ENCODE data around the gene LRRC4C. TPM values are rescaled to one million over a fixed set of nuclear protein-coding genes. Genes with fewer than 3 reads are reported as not detected.

Gene LRRC4C
- total RNA-seq, 2 donors from 2014 or later = 0.84 to 0.95 TPM

DNA sequence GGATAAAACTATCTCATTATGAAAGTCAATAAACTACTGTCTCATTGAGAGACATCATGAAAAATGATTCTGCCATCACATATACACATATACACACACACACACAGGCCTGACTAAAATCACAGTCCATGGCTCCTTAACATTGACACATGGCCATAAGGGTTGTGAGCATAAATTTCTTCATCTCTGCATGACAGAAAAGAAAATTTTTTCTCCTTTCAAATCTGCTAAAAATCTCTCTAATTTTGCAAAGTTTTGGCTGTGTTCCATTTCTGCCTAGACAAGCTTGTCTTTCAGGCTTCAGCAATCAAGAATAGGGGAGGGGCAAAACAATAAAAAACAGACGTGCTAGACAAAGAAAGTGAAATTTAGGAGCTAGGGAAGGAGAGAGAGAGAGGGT, 324.5 kb downstream of the LRRC4C start:
- no peak overlapping the region for H3K4me3 ChIP-seq (ENCODE audit: low read length)
- no peaks in the 10 kb centered on the region for H3K9me3 ChIP-seq (ENCODE audit: control insufficient read depth, low read length)
- no peaks in the 10 kb centered on the region for H3K4me1 ChIP-seq (ENCODE audit: control insufficient read depth, insufficient read depth, low read length)
- Mint-ChIP-seq H3K27ac (no peak overlapping the region), H3K4me1 (no peaks in the 10 kb centered on the region), H3K4me3 (no peak overlapping the region), H3K27me3 (ENCODE audit: insufficient read depth) (no peaks in the 10 kb centered on the region), H3K9me3 (no peaks in the 10 kb centered on the region), H3K36me3 (ENCODE audit: low read depth) (no peaks in the 10 kb centered on the region)
- H3K36me3 ChIP-seq (ENCODE audit: control insufficient read depth, insufficient read depth, low read length) = no peaks in the 10 kb centered on the region
- H3K27me3 ChIP-seq (ENCODE audit: control insufficient read depth, insufficient read depth, low read length, poor library complexity, severe bottlenecking) = no peaks in the 10 kb centered on the region
- 67 to 77% methylated on average over 1 of the region's 1 CpG for WGBS, 2 experiments (ENCODE audit: insufficient coverage in 1 of 2, insufficient read length in 1 of 2)
- TF ChIP-seq, protein P1, sequence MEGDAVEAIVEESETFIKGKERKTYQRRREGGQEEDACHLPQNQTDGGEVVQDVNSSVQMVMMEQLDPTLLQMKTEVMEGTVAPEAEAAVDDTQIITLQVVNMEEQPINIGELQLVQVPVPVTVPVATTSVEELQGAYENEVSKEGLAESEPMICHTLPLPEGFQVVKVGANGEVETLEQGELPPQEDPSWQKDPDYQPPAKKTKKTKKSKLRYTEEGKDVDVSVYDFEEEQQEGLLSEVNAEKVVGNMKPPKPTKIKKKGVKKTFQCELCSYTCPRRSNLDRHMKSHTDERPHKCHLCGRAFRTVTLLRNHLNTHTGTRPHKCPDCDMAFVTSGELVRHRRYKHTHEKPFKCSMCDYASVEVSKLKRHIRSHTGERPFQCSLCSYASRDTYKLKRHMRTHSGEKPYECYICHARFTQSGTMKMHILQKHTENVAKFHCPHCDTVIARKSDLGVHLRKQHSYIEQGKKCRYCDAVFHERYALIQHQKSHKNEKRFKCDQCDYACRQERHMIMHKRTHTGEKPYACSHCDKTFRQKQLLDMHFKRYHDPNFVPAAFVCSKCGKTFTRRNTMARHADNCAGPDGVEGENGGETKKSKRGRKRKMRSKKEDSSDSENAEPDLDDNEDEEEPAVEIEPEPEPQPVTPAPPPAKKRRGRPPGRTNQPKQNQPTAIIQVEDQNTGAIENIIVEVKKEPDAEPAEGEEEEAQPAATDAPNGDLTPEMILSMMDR (conservative IDR thresholded peaks at IDR 0.05) = no peak
- no peak overlapping the region for H3K27ac ChIP-seq (ENCODE audit: low read depth, low read length)
- no peak overlapping the region for H3K9ac ChIP-seq (ENCODE audit: extremely low read depth, low read length, poor library complexity, severe bottlenecking)
- DNase-seq = no peak

DNA sequence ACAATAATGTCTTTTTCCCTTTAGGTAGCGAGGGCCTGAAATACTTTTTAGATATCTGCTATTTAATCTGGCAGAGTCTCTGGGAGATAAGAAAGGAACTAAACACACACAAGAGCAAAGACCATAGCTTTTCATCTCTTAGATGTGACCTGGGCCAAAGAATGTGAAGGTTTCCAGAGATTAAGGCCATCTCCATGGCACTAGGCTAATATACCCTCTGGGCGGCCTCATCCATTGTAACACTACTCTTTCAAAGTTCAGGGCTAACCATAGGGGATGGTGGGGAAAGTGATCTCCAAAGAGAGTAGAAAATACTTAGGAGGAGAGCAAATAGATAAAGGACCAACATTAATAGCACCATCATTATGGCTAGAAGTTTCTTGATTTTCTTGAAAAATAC, 326.4 kb downstream of the LRRC4C start:
- no peak overlapping the region for H3K4me3 ChIP-seq (ENCODE audit: low read length)
- WGBS, 2 experiments (ENCODE audit: insufficient coverage in 1 of 2, insufficient read length in 1 of 2) = 75% methylated on average over 2 of the region's 2 CpGs; no CpG with 5 or more reads in 1 of the 2 experiments
- no peaks in the 10 kb centered on the region for H3K27me3 Mint-ChIP-seq (ENCODE audit: insufficient read depth)
- no peak overlapping the region for H3K27ac ChIP-seq (ENCODE audit: low read depth, low read length)
- H3K27me3 ChIP-seq (ENCODE audit: control insufficient read depth, insufficient read depth, low read length, poor library complexity, severe bottlenecking) = no peaks in the 10 kb centered on the region
- no peaks in the 10 kb centered on the region for H3K9me3 Mint-ChIP-seq
- TF ChIP-seq, protein P1 (conservative IDR thresholded peaks at IDR 0.05) = no peak
- H3K4me1 Mint-ChIP-seq = no peaks in the 10 kb centered on the region
- no peak overlapping the region for H3K9ac ChIP-seq (ENCODE audit: extremely low read depth, low read length, poor library complexity, severe bottlenecking)
- no peaks in the 10 kb centered on the region for H3K36me3 ChIP-seq (ENCODE audit: control insufficient read depth, insufficient read depth, low read length)
- H3K27ac Mint-ChIP-seq = no peak overlapping the region
- no peak overlapping the region for H3K4me3 Mint-ChIP-seq
- no peaks in the 10 kb centered on the region for H3K36me3 Mint-ChIP-seq (ENCODE audit: low read depth)
- no peaks in the 10 kb centered on the region for H3K4me1 ChIP-seq (ENCODE audit: control insufficient read depth, insufficient read depth, low read length)
- DNase-seq = no peak
- H3K9me3 ChIP-seq (ENCODE audit: control insufficient read depth, low read length) = no peaks in the 10 kb centered on the region

DNA sequence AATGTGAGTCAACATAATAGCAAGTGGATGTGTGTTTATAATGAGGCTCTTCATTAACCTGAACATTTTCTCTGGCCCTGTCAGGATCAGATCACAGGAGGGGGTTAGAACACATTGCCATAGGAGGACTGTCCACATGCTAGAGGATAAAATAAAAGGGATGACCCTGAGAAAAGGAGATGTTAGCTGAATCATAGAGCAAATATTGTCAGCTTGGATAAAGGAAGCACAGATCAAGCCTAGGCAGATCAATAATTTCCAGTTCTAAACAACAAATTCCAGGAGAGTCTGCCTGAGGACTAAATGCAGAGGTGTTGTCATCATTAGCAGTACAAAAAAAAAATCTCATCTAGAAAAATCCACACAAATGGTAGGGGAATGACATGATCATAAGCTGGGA, 337.9 kb downstream of the LRRC4C start:
- no peaks in the 10 kb centered on the region for H3K9me3 Mint-ChIP-seq
- H3K9me3 ChIP-seq (ENCODE audit: control insufficient read depth, low read length) = no peaks in the 10 kb centered on the region
- peaks cover 9% of the 10 kb centered on the region for H3K4me1 Mint-ChIP-seq

More for the DNA sequence above, 337.9 kb downstream of the LRRC4C start:
- H3K4me3 Mint-ChIP-seq = no peak overlapping the region
- no peaks in the 10 kb centered on the region for H3K36me3 ChIP-seq (ENCODE audit: control insufficient read depth, insufficient read depth, low read length)
- H3K4me1 ChIP-seq (ENCODE audit: control insufficient read depth, insufficient read depth, low read length) = no peaks in the 10 kb centered on the region
- no peak overlapping the region for H3K27ac ChIP-seq (ENCODE audit: low read depth, low read length)
- no peak overlapping the region for H3K27ac Mint-ChIP-seq
- H3K27me3 Mint-ChIP-seq (ENCODE audit: insufficient read depth) = no peaks in the 10 kb centered on the region
- no peak overlapping the region for H3K4me3 ChIP-seq (ENCODE audit: low read length)
- H3K27me3 ChIP-seq (ENCODE audit: control insufficient read depth, insufficient read depth, low read length, poor library complexity, severe bottlenecking) = no peaks in the 10 kb centered on the region
- H3K36me3 Mint-ChIP-seq (ENCODE audit: low read depth) = no peaks in the 10 kb centered on the region
- no peak for DNase-seq
- H3K9ac ChIP-seq (ENCODE audit: extremely low read depth, low read length, poor library complexity, severe bottlenecking) = no peak overlapping the region
- TF ChIP-seq, protein P1 (conservative IDR thresholded peaks at IDR 0.05) = no peak

All from endodermal cell (in vitro differentiated cells).